Fibroblast of lung (primary cell): ENCODE data around the gene MRS2.

ENCODE experiments used
- CTCF ChIP-seq, 2 donors: IDR thresholded peaks in 1 of 2; conservative IDR thresholded peaks in 1 of 2; 1 replicate in 1 of 2; 2 replicates in 1 of 2; pipeline ENCODE4 v1.5.1; 2011 to 2012; ENCODE audit warnings: low read length in 2 of 2, control low read depth in 1 of 2, inconsistent platforms in 1 of 2, low read depth in 1 of 2, mild to moderate bottlenecking in 1 of 2
- EZH2 ChIP-seq: IDR thresholded peaks from 2 replicates; pipeline ENCODE4 v1.5.1; 2012; ENCODE audit warnings: low read length, control low read depth, mild to moderate bottlenecking; ENCODE audit errors: missing control alignments

- no peak for TF ChIP-seq EZH2
- TF ChIP-seq CTCF (conservative IDR thresholded peaks at IDR 0.05 in 1 of 2, IDR thresholded peaks at IDR 0.05 in 1 of 2; ENCODE audit: low read depth in 1 of 2, low read length in 2 of 2) = no peak
These were observed 13.0 kb downstream of the MRS2 start for GRCh38 chr6:24415753-24416152.
